ENCODE results near the gene PPARD.

The PPARD gene

GRCh38 chr6:35318196-35319171 lies 23.9 kb upstream of the PPARD start:
- intact Hi-C loops (cut with DNase I; ENCODE audit: low total_unique reads), result no loop called here
- peak; percentile 67 to 89 for DNase-seq
- Histone ChIP-seq H3K27me3 (no peaks in the 10 kb centered on the region), H3K9me3 (no peaks in the 10 kb centered on the region), H3K4me1 (peaks cover 0 to 19% (median 10%) of the 10 kb centered on the region in 4 donors), H3K27ac (peak overlapping the region; percentile 36 to 46), H3K4me3 (peak overlapping the region; percentile 49 to 63), H3K36me3 (peaks cover 0 to 9% (median 0%) of the 10 kb centered on the region in 3 donors)
- no peak for TF ChIP-seq CTCF (IDR thresholded peaks at IDR 0.05)

- DNase-seq, result no peak
- H3K27me3 ChIP-seq, result no peaks in the 10 kb centered on the region
- H3K36me3 ChIP-seq, result peaks cover 0 to 9% (median 0%) of the 10 kb centered on the region in 3 donors
- no peak for TF ChIP-seq CTCF (IDR thresholded peaks at IDR 0.05)
- H3K9me3 ChIP-seq, result no peaks in the 10 kb centered on the region
- no peak overlapping the region for H3K27ac ChIP-seq
- peaks cover 0 to 19% (median 10%) of the 10 kb centered on the region in 4 donors for H3K4me1 ChIP-seq
- intact Hi-C loops (cut with DNase I; ENCODE audit: low total_unique reads), result no loop called here
- H3K4me3 ChIP-seq, result no peak overlapping the region
Observed at GRCh38 chr6:35319346-35320030, 22.9 kb upstream of the PPARD start.

GRCh38 chr6:35320031-35320410 lies 22.3 kb upstream of the PPARD start:
- Histone ChIP-seq H3K9me3 (no peaks in the 10 kb centered on the region), H3K36me3 (peaks cover 0 to 9% (median 0%) of the 10 kb centered on the region in 3 donors), H3K4me1 (peaks cover 0 to 19% (median 10%) of the 10 kb centered on the region in 4 donors), H3K27me3 (no peaks in the 10 kb centered on the region), H3K27ac (no peak overlapping the region), H3K4me3 (no peak overlapping the region)
- intact Hi-C loops (cut with DNase I; ENCODE audit: low total_unique reads), result no loop called here
- DNase-seq, result no peak
- TF ChIP-seq CTCF (IDR thresholded peaks at IDR 0.05), result no peak

- H3K36me3 ChIP-seq, result peaks cover 0 to 9% (median 0%) of the 10 kb centered on the region in 3 donors
- H3K27me3 ChIP-seq, result no peaks in the 10 kb centered on the region
- intact Hi-C loops (cut with DNase I; ENCODE audit: low total_unique reads), result no loop called here
- DNase-seq, result no peak
- no peak for TF ChIP-seq CTCF (IDR thresholded peaks at IDR 0.05)
- H3K9me3 ChIP-seq, result no peaks in the 10 kb centered on the region
- no peak overlapping the region for H3K4me3 ChIP-seq
- H3K27ac ChIP-seq, result no peak overlapping the region
- peaks cover 0 to 19% (median 10%) of the 10 kb centered on the region in 4 donors for H3K4me1 ChIP-seq
Observed at GRCh38 chr6:35321091-35321490, 21.3 kb upstream of the PPARD start.

GRCh38 chr6:35327349-35328027 lies 14.9 kb upstream of the PPARD start:
- DNase-seq, result peak in 1 of 2 donors; percentile 48

More at GRCh38 chr6:35327349-35328027, 14.9 kb upstream of the PPARD start:
- no peak overlapping the region for H3K27ac ChIP-seq
- H3K4me3 ChIP-seq, result no peak overlapping the region
- no peaks in the 10 kb centered on the region for H3K4me1 ChIP-seq
- H3K27me3 ChIP-seq, result peaks cover 0 to 4% of the 10 kb centered on the region in 2 donors
- TF ChIP-seq CTCF (IDR thresholded peaks at IDR 0.05), result peak; percentile 45 to 48
- H3K9me3 ChIP-seq, result no peaks in the 10 kb centered on the region
- no peaks in the 10 kb centered on the region for H3K36me3 ChIP-seq
- intact Hi-C loops (cut with DNase I; ENCODE audit: low total_unique reads), result no loop called here

Data from tibial artery (tissue), 4 donors.